B cell (primary cell): ENCODE measurements around the gene PRPF4.

Experiments
- CTCF ChIP-seq: fragments of 200-600 bp; IDR thresholded peaks from one replicate; pipeline ENCODE4 v1.8.0; 2022; ENCODE audit warnings: antibody characterized with exemption, mild to moderate bottlenecking
- EZH2 ChIP-seq: IDR thresholded peaks from 2 replicates; pipeline ENCODE4 v1.6.1; 2012; ENCODE audit warnings: borderline replicate concordance, low read depth, mild to moderate bottlenecking, moderate library complexity, low read length; ENCODE audit not compliant: insufficient read depth, poor library complexity, severe bottlenecking

GRCh38 chr9:113340011-113340699 lies 64.7 kb downstream of the PRPF4 start, which contains the start of gene WDR31:
- TF ChIP-seq CTCF (no peak), EZH2 (no peak)
